AG09319 (cell line): Measurements from ENCODE around the gene IFFO2.

ENCODE experiments used
- DNase-seq: peaks from one replicate; pipeline ENCODE4 v3.0.0-alpha.2; 2010; ENCODE audit warnings: low read depth; ENCODE audit errors: extremely low read depth
- TF ChIP-seq, protein P1 (sequence below): IDR thresholded peaks from 2 replicates; pipeline ENCODE4 v1.5.1; 2011; ENCODE audit warnings: low read depth, mild to moderate bottlenecking, inconsistent platforms, low read length, moderate library complexity

Gene IFFO2

DNA sequence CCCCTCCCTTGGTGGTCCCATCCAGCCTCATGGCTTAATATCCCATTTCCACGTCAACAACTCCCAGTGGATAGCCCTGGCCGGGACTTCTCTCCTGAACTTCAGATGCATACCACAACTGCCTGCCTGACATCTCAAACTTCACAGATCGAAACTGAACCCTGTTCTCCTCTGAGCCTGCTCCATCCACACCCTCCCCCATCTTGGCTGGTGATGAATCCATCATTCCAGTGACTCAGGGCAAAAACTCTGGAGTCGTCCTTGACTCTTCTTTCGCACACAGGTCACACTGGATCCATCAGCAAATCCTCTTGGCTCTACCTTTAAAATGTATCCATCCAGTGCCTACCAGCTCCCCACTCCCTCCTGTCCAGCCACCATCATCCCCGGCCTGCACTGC, 100.9 kb downstream of the IFFO2 start:
- TF ChIP-seq, protein P1, sequence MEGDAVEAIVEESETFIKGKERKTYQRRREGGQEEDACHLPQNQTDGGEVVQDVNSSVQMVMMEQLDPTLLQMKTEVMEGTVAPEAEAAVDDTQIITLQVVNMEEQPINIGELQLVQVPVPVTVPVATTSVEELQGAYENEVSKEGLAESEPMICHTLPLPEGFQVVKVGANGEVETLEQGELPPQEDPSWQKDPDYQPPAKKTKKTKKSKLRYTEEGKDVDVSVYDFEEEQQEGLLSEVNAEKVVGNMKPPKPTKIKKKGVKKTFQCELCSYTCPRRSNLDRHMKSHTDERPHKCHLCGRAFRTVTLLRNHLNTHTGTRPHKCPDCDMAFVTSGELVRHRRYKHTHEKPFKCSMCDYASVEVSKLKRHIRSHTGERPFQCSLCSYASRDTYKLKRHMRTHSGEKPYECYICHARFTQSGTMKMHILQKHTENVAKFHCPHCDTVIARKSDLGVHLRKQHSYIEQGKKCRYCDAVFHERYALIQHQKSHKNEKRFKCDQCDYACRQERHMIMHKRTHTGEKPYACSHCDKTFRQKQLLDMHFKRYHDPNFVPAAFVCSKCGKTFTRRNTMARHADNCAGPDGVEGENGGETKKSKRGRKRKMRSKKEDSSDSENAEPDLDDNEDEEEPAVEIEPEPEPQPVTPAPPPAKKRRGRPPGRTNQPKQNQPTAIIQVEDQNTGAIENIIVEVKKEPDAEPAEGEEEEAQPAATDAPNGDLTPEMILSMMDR, result no peak
- no peak for DNase-seq

DNA sequence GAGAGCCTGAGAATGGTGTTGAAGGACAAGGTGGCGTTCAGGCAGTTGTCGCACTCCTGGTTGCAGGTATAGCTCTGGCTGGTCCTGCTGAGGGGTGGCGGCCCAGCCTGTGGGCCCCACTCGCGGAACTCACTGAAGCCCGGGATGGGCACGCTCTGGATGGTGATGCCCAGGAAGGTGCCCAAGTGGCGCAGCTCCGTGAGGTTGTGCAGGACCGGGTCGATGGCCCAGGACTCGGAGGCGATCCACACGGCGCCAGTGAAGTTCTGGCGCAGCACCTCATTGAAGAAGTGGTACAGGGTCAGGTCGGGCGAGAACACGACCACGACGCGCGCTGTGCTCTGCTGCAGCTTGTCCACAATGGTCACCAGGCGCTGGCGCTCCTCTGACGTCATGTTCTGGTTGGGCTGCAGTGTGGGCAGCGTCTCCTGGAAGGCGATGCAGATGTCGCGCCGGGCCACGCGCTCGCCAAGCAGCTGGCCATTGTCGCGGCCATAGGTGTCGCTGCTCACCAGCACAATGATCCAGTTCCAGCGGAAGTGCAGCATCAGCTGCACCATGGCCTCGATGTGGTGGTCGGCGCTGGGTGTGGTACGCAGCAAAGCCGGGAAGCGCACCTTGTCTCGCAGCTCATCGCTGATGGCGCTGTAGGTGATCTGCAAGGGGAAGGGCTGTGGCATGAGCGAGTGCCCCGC, 102.0 kb downstream of the IFFO2 start:
- TF ChIP-seq, protein P1, result no peak

More for the DNA sequence above, 102.0 kb downstream of the IFFO2 start:
- DNase-seq, result no peak
